COLO829 (cell line): ENCODE results near the gene ANKRD34A.
A peak's percentile ranks its signal among the peaks of the same experiment; 100 is the strongest.

Source experiments
- DNase-seq: peaks from one replicate; pipeline ENCODE4 v3.0.0; 2012; ENCODE audit warnings: low spot score

Gene ANKRD34A

DNA sequence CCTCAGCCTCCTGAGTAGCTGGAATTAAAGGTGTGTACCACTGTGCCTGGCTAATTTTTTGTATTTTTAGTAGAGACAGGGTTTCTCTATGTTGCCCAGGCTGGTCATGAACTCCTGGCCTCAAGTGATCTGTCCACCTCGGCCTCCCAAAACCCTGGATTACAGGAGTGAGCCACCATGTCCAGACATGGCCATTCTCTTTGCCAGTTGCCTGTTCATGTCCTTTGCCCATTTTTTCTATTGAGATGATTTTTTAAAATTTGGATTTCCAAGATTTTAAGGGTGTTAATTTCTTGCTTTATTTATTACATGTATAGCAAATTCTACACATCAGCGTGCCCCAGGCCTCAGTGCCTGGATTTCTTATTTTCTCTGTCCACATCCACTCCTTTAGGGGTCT, 2.9 kb upstream of the ANKRD34A start:
- no peak for DNase-seq

DNA sequence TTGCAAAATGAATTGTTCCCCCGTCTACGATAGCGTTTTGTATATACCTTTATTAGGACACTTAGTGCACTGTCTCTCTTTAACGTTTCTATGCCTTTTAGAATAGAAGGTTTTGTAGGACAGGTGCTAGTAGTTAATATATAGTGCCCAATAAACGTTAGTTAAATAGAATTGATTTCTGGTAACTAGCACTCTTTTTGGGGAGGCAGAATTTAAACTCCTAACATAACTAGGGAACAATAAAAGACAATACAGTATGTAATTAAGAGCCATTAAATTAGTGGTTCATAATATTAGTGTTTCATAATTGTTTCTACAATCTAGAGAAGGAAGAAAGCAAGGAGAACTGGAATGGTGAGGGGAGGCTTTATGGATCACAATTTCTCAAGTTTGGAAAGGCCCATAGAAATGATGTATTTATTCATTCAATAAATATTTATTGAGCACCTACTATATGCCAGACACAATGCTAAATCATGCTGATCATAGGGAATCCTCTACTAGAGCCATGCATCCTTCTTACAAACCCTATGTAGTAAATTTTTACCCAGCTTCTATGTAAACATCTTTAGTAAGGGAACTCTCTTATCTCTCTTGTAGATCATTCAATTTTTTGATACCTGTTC, 857 bp upstream of the ANKRD34A start:
- DNase-seq: no peak

DNA sequence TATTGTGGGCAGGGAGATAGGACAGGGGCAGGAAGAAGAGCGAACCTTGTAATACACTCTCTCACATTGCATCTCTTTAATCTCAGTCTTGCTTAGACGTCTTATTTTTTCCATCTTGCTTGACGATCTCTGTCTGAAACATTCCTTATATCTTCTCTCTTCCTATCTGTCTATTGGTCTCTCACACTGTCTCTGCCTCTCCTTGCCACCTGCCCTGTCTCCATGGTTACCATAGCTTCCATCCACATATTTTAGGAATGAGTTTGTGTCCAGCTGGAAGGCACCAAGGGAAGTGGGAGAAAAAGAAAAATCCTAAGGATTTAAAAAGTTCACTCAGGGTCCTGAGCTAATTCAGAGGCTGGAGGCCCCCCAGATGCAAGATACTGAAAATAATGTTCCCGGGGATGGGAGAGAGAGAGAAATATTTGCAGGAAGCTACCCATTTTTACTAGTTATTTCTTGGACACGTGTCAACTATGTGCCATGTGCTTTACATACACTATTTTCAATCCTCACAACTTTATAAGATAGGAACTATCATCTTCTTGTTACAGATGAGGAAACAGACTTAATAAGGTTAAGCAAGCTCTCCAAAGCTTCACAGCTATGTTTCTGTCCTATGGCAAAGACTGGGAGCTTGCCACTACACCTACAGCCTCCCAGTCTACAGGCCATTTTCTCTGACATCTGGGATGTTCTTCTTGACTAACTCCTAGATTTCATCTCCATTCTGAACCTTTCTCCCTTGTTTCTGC, 933 bp downstream of the ANKRD34A start:
- no peak for DNase-seq

DNA sequence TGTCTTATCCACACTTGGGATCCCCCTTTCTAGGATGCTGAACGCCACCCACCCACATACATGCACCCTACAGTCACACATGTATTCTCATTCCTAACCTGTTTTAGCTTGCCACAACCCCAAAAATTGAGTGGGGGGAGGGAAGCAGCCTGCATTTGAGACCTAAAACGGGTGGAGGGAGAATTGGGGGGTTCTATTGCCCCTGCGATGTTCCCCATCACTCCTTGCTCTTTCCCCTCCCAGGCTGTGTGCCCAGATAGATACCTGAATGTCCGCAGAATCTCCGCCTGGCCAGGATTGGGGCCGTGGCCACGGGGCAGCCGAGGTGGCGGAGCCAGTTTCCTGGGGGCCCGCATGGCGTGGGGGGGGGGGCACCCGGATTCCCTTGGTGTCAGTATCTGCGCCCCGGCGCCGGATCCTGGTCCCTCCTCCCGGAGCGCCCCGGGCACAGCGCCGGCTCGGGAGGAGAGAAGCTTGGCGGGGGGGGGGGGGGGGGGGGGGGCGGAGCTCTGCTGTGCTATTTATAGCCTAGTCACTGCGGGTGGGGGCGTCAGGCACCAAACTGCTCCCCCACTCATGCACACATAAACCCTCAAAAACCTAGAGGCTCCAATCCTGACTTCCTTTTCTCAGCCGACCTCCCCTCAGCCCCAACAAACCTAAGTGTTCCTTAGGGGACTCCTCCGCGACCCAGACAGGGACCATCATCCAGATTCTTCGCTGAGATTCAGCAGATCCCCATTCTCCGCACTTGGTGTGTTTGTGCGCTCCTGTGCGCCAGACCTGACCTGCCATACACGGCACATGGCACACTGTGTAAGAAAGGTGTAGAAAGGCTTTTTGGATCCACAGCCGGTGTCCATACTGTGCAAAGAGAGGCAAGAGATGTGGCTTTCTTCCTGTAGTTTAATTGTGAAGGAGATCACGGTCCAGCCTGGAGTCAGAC, 1.9 kb downstream of the ANKRD34A start:
- DNase-seq: no peak

DNA sequence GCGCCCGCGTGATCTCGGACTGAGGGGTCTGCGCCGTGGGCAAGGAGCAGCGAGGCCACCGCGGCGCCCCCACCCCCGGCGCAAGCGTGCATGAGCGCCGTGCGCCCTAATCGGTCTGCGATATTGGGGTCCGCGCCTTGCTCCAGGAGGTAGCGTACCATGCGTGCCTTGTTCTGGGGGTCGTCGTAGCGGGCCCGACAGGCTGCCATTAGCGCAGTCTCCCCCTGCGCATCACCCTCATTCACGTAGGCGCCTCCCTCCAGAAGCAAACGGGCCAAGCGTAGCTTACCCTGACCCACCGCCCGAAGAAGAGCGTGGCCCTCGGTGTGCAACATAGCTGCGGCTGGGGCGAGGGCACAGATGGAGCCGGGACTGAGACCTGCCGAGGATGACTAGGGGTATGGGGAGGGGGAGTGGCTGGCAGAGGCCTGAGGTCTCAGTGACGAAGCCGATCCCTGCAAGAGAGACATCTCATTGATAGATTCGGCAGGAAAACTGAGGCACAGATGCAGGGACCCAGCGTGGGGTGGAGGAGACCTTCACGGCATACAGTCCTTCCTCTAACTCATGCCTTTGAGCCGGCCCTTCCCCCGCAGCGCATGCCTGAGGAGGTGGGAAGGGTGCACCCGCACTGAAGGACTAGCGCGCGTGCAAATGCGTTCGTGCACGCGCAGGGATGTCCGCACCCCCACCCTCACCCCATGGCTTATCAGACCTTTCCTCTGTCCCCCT, 2.8 kb downstream of the ANKRD34A start:
- no peak for DNase-seq

DNA sequence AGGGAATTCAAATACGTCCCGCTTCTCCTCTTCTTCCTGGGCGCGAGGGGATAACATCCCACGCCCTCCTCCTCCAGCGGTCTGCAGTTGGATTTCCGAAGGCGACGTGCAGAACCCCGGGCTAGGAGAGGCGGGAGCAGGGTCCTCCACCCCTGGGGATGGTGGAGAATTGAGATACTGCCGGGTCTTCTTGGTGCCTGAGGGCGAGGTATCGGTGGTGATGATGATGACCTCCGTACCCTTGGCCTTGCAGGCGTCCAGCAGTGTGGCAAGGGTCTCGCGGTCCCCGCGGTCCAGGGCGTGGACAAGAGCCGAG, 3.3 kb downstream of the ANKRD34A start:
- DNase-seq: no peak

DNA sequence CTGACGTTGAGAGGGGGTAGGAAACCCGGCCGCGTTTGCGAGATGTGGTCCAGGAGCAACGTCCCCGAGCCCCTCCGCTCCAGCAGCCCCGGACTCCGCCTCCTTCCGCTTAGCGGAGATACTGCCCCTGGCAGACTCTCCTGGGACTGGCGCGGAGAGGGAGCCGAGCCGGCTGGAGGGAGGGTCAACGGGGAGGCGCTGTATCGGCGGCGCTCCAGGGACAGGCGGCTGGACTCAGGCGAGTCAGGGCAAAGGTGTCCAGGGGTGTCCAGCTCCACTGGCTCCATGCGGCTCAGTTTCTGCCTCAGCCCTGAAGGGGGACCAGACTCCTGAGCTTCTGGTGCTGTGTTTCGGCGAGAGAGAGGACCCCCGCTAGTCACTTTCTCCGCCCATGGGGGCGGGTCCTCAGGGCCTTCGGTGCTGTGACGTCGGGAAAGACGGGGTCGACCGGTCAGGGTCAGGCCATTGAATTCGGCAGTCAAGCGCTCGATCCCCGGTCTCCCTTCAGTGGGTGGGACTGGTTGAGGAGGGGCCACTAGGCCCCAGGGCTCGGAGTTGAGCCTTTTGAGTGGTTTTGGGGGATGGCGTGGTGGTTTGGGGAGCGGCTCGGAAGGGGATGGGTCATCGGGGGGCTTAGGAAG, 3.8 kb downstream of the ANKRD34A start:
- DNase-seq: peak; percentile 84

DNA sequence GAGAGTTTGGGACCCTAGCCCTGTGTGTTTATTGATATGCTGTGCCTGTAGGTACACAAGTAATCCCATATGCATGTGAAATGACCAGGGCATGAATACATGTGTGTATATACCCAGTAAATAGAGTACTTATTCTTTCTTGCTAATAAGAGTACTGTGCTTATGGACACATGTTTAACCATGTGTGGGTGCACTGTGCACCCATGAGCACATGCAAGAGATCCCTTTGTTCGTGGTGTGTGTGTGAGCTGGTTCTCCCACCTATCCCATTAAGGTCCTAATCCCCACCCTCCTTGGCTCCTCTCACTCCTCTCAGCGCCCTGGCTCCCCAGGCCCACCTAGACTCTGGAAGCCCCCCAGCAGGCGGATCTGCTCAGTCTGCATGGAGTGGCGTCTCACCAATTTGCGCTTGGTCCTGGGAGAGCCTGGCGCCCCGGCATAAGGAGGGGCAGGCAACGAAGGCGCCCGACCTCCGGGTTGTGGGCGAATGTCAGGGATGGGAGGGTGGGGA, 4.4 kb downstream of the ANKRD34A start:
- DNase-seq: no peak

DNA sequence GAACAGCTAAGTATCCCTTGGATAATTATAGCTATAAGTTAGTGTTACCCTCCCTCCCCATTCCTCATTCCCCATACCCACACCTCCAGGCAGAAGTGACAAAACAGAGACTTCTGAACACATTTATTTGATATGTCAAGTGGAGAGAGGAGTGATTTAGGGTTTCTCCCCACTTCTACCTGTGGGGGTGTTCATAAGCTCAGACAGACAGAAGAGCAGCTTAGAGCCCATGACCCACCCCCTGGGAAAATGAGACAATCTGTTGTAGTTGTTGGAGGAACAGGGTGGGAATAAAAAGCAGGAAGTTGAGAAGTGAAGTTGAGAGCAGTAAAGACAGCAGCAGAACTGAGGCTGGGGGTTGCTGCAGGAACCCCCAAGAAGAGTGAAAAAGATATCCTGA, 5.0 kb downstream of the ANKRD34A start:
- DNase-seq: no peak

DNA sequence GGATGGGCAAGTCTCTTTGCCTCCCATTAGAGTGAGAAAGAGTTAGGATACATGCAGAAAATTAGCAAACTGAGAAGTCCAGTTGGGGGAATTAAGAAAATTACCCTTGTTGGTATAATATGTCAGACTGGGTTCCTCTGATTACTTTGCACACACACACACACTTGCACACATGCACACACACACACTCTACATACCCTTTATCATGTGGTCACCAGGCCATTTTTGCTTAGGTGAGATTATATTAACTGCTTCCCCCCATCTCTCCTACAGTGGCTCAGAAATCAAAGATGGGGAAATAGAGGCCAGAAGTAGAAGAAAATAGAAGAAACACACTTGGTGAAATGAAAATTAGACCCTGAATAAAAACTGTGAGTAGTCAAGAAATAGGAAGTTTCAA, 5.6 kb downstream of the ANKRD34A start:
- no peak for DNase-seq

DNA sequence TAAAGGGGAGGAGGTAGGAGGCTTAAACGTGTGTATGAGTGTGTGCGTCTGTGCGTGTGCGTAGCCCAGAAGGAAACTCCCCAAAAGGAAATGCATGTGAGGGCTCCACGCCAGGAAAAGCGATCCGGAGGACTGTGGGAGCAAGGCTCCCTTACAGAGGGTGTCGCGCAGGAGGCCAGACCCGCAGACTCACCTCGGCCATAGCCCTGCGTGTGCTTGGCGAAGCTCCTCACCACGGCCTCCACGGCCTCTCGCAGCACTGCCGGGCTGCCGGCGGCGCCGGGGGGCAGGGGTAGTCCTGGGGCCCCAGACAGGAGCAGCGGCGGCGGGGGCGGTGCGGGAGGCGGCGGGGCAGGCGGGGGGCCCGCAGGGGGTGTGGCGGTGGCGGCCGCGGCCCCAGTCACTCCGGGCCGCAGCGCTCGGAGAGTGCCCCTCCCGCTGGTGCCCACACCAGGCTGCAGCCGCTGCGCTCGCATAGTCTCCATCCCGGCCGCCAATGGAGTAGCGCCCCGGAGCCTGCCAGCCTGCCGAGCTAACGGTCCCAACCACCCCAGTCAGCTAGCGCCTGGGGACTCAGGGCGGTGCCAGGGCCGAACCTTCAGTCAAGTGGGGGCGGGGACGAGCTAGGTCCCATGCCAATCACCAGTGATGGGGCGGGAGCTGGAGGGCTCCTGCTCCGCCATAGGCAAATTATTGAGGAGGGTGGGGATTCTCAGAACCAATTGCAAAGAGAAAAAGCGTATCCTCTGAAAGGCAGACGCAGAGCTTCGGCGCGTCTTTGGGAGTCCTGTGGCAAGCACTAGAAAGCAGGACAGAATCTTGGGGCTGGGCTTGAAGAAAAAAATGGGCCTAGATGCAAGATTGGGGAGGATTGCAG, 6.7 kb downstream of the ANKRD34A start, which contains the start of gene LIX1L:
Gene LIX1L, minus strand, starts transcription at position 575 of the 877 bp plus-strand sequence. Its CDS starts 90 bp downstream, at position 485.
- peak; percentile 99 for DNase-seq

DNA sequence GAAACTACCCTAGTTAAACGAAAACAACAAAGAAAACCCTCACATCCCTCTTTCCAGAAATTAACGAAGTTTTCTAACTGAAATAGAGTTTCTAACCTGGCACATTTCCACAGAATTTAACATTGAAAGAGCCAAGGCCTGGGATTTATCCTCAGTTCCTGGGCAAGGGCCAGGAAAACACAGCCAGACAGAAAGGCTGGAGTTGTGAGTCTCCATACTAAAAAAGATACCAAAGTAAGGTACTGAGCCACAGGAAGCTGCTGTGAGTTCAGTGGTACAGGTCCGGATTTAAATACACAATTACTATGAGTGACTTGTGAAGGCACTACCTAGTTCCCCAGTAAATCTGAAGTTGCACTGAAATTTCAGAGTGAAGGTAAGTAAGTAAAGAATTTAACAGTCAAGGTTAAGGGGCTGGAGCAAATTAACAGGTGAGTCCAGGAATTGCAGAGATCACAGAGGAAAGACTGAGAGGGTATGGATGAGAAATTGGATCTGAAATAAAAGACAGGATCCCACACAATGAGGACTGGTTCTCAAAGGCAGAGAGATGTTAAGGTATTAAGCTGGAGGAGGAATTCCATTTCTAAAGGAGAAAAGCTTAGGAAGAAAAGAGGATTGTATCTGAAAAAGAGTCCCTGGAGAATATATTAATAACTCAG, 7.5 kb downstream of the ANKRD34A start:
- no peak for DNase-seq

DNA sequence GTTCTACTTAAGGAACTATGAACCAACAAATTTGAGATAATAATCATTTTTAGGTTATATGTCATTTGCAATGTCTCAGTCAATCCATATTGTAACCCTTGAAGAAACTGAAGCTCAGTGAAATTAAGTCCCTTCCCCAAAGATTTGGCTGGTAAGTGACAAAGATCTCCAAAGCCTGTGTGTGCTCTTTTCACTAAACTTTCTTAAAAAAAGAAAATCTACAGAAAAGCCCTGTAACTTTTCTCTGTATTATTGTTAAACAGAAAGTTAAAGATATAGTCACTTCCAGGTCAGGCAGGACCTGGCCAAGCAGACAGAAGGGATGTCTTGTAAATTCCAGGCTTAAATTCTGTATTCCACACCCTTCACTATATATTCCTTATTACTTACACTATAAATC, 8.0 kb downstream of the ANKRD34A start:
- no peak for DNase-seq

DNA sequence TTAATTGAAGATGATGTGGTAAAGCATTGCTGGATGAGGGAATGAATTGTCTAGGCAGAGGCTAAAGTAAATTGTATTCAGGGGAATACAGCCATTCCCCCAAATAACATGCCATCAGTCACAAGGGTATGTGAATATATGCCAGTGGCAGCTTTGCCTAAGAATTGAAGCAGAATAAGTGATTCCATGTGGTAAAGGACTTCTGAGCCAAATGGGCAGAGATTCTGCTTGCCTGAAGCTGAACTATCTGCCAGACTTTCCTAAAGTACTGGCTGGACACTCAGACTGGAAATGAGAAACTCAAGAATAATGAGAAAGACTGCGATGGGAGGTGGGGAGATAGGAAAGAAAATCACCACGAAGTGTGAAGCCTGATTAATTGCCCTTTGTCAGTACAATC, 8.9 kb downstream of the ANKRD34A start:
- no peak for DNase-seq

DNA sequence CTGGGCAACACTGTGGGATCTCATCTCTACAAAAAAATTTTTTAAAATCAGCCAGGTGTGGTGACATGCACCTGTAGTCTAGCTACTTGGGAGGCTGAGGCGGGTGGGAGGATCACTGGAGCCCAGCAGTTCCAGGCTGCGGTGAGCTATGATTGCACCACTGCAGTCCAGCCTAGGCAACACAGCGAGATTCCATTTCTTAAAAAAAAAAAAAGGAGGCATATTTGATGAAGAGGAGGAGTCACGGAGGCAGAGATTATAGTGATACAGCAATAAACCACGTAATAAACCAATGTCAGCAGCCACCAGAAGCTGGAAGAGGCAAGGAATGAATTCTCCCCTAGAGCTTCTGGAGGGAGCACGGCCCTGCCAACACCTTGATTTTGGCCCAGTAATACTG, 10.5 kb downstream of the ANKRD34A start:
- no peak for DNase-seq

DNA sequence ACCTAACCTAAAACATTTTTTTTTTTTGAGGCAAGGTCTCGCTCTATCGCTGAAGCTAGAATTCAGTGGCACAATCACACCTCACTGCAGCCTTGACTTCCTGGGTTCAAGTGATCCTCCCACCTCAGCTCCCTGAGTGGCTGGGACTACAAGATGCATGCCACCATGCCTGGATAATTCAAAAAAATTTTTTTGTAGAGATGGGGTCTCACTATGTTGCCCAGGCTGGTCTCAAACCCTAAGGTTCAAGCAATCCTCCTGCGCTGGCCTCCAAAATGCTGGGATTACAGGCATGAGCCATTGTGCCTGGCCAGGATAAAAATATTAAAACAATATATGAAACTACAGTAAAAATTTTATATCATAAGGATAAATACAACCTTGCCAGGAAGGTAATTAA, 11.5 kb downstream of the ANKRD34A start:
- DNase-seq: no peak

DNA sequence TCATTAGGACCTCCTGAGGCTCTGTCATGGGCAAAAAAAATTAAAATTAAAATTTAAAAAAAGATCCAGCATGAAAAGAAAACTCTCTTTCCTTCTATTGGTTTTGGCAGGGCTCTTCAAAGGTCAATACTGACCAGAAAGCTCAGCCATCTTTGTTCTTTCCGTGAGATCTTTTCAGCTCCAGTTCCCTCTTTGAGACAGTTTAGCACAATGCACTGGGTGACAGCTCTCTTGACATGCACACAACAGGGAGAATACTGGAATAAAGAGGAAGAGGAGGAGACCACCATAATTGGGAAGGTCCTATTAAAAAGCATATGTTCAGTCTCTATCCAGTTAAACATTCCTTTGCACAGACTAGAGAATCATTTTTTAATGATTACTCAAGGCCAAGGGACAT, 12.8 kb downstream of the ANKRD34A start:
- no peak for DNase-seq

DNA sequence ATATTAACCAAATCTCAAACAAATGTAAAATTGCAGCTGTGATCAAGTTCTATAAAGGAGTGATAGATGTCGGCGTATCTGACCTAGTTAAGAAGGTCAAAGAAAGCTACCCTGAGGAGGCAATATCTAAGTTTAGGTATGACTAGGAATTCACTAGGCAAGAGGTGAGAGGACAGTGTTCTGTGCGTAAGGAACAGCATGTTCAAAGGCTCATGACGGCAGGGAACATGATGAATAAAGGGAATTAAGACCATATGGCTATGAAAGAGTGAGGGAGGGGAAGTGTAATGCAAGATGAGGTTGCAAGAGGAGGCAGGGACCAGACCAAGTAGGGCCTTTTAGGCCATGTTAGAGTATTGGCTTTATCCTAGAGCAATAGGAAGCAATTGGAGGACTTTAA, 15.2 kb downstream of the ANKRD34A start:
- DNase-seq: no peak

DNA sequence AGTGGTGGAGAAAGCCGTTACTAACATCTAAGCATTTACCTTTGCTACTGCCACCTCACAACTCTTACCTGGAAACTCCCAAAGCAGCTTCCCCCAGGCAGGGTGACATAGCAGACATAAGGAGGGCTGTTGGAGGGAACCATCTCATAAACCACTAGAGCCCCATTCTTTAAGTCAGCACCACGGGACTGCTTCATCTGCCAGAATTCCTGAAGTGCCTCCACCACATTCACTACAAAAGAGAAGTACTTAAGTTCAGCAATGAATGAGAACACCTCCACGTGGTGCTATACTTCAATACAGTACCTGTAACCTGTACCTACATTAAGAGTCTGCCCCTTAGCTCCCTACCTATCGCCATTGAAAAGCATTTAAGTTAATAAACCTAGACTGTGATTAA, 16.8 kb downstream of the ANKRD34A start:
- no peak for DNase-seq

DNA sequence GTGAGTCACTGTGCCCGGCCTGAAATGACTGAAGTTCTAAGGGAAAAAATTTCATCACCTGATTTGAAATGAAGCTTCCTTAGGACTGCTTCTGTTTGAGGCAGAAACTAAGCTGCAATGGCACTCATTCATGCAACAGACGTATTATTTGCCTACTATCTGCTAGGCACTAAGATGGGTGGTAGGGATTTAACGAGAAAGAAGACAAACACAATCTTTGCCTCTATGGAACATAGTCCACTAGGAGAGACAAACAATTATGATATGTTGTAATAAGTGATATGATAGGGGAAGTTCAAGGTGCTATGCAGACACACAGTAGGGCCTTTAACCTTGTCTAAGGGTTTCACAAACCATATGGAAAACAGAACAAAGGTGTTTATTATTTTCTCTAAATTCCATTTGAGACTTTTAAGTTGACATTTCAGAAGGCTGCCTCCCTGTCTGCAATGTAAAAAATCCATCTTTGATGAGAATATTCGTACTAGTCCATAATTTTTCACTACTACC, 17.8 kb downstream of the ANKRD34A start:
- DNase-seq: no peak
